Prostate gland (tissue), 2 donors: Measurements from ENCODE around the gene STAT4. TPM values are rescaled to one million over a fixed set of nuclear protein-coding genes. Genes with fewer than 3 reads are reported as not detected.

ENCODE experiments used
- DNase-seq: peaks from one replicate; pipeline ENCODE4 v3.0.0-alpha.2; 2019; ENCODE audit warnings: low spot score
- H3K27ac ChIP-seq, 2 donors: fragments of 200-600 bp; sonication (generic); 2 replicates each; pipeline ENCODE4 v1.5.1; 2017 to 2019
- H3K27me3 ChIP-seq: fragments of 200-600 bp; sonication (generic); replicated peaks from 2 replicates; pipeline ENCODE4 v1.5.1; 2019; ENCODE audit not compliant: insufficient read depth
- H3K36me3 ChIP-seq, 2 donors: fragments of 200-600 bp; sonication (generic); 1 replicate in 1 of 2; 2 replicates in 1 of 2; pipeline versions ENCODE4 v1.5.1 to v1.8.1; 2017 to 2019
- H3K4me1 ChIP-seq: fragments of 200-600 bp; sonication (generic); replicated peaks from 2 replicates; pipeline ENCODE4 v1.5.1; 2019
- H3K4me3 ChIP-seq, 2 donors: fragments of 200-600 bp; sonication (generic); 2 replicates each; pipeline ENCODE4 v1.5.1; 2017 to 2019
- H3K9me3 ChIP-seq: fragments of 200-600 bp; sonication (generic); 2 replicates; pipeline ENCODE4 v1.5.1; 2017
- CTCF ChIP-seq, 4 experiments: fragments of 200-600 bp in 2 of 4; fragments of 450-650 bp in 2 of 4; sonication (generic) in 2 of 4; IDR thresholded peaks; 1 replicate in 3 of 4; 2 replicates in 1 of 4; pipeline ENCODE4 v1.5.1; 2016 to 2019; ENCODE audit warnings: antibody characterized with exemption in 4 of 4, mild to moderate bottlenecking in 2 of 4, moderate library complexity in 2 of 4
- POLR2A ChIP-seq: fragments of 450-650 bp; IDR thresholded peaks from one replicate; pipeline ENCODE4 v1.6.1; 2016; ENCODE audit warnings: antibody characterized with exemption, mild to moderate bottlenecking
- POLR2AphosphoS5 ChIP-seq: sonication (generic); formaldehyde crosslinking; IDR thresholded peaks from one replicate; pipeline ENCODE4 v1.6.1; 2017; ENCODE audit warnings: antibody characterized with exemption
- WGBS: methylation state at CpG from one replicate; pipeline ENCODE4 v1.1.5; 2018; 5-methylcytosine and 5-hydroxymethylcytosine counted together
- intact Hi-C: fragments of 100-400 bp; cut with DNase I; formaldehyde crosslinking; loops from one replicate; pipeline ENCODE4 v1.14.2; 2022
- total RNA-seq, 2 donors: library from RNA; depleted of rRNA; stranded (reverse); fragments of >200 nt; gene quantifications; one replicate each; pipeline ENCODE4 v1.1.0, GENCODE V29; 2016

Gene STAT4
- total RNA-seq, 2 donors from 2014 or later, result 0.41 to 8.8 TPM

- H3K36me3 ChIP-seq, result peaks cover 9 to 12% of the 10 kb centered on the region in 2 donors
- no peaks in the 10 kb centered on the region for H3K27me3 ChIP-seq
- intact Hi-C loops, result no loop called here
- H3K4me1 ChIP-seq, result no peaks in the 10 kb centered on the region
- no peak overlapping the region for H3K4me3 ChIP-seq
- no peak for DNase-seq
- WGBS, result 74% methylated on average over 6 of the region's 6 CpGs
- H3K27ac ChIP-seq, result no peak overlapping the region
- no peak for TF ChIP-seq CTCF (IDR thresholded peaks at IDR 0.05)
- H3K9me3 ChIP-seq, result no peaks in the 10 kb centered on the region
Observed at GRCh38 chr2:190990132-190990531, 160.7 kb downstream of the STAT4 start.

- DNase-seq, result no peak
- no peaks in the 10 kb centered on the region for H3K4me1 ChIP-seq
Observed at GRCh38 chr2:190988910-190989309, 161.9 kb downstream of the STAT4 start.

GRCh38 chr2:190987938-190988337 lies 162.9 kb downstream of the STAT4 start:
- peaks cover 9 to 10% of the 10 kb centered on the region in 2 donors for H3K36me3 ChIP-seq
- intact Hi-C loops, result no loop called here
- H3K27ac ChIP-seq, result no peak overlapping the region
- 95% methylated on average over 5 of the region's 5 CpGs for WGBS
- H3K27me3 ChIP-seq, result no peaks in the 10 kb centered on the region
- H3K9me3 ChIP-seq, result no peaks in the 10 kb centered on the region
- DNase-seq, result no peak
- no peaks in the 10 kb centered on the region for H3K4me1 ChIP-seq
- no peak overlapping the region for H3K4me3 ChIP-seq
- no peak for TF ChIP-seq POLR2AphosphoS5
- TF ChIP-seq CTCF (IDR thresholded peaks at IDR 0.05), result no peak
- TF ChIP-seq POLR2A, result no peak

More at GRCh38 chr2:190988910-190989309, 161.9 kb downstream of the STAT4 start:
- TF ChIP-seq POLR2AphosphoS5 (no peak), POLR2A (no peak), CTCF (IDR thresholded peaks at IDR 0.05) (no peak)
- intact Hi-C loops, result no loop called here
- 78% methylated on average over 3 of the region's 3 CpGs for WGBS
- Histone ChIP-seq H3K27me3 (no peaks in the 10 kb centered on the region), H3K27ac (no peak overlapping the region), H3K9me3 (no peaks in the 10 kb centered on the region), H3K36me3 (peaks cover 5 to 9% of the 10 kb centered on the region in 2 donors), H3K4me3 (no peak overlapping the region)

- WGBS, result 88% methylated on average over 1 of the region's 1 CpG
- Histone ChIP-seq H3K4me3 (no peak overlapping the region), H3K4me1 (no peaks in the 10 kb centered on the region), H3K9me3 (no peaks in the 10 kb centered on the region), H3K27me3 (no peaks in the 10 kb centered on the region), H3K36me3 (peaks cover 9 to 10% of the 10 kb centered on the region in 2 donors), H3K27ac (no peak overlapping the region)
- DNase-seq, result no peak
- intact Hi-C loops, result no loop called here
- no peak for TF ChIP-seq CTCF (IDR thresholded peaks at IDR 0.05)
- TF ChIP-seq POLR2AphosphoS5, result no peak
- TF ChIP-seq POLR2A, result no peak
Observed at GRCh38 chr2:190987116-190987515, 163.7 kb downstream of the STAT4 start.

- WGBS, result 81% methylated on average over 13 of the region's 13 CpGs
- DNase-seq, result no peak
- H3K4me1 ChIP-seq, result no peaks in the 10 kb centered on the region
- H3K27ac ChIP-seq, result no peak overlapping the region
- no peaks in the 10 kb centered on the region for H3K9me3 ChIP-seq
- intact Hi-C loops, result no loop called here
- no peak overlapping the region for H3K4me3 ChIP-seq
- TF ChIP-seq POLR2A (no peak), CTCF (IDR thresholded peaks at IDR 0.05) (no peak), POLR2AphosphoS5 (no peak)
- peaks cover 9 to 10% of the 10 kb centered on the region in 2 donors for H3K36me3 ChIP-seq
- H3K27me3 ChIP-seq, result no peaks in the 10 kb centered on the region
Observed at GRCh38 chr2:190986221-190986953, 164.4 kb downstream of the STAT4 start.
